ENCODE data around the gene SCN4B.

- TF ChIP-seq EZH2 (IDR thresholded peaks at IDR 0.05; ENCODE audit: borderline replicate concordance, low read depth, low read length, severe bottlenecking) (no peak), CTCF (IDR thresholded peaks at IDR 0.05; ENCODE audit: borderline replicate concordance, extremely low read depth, low read length, poor library complexity, severe bottlenecking) (no peak)
Measured at GRCh38 chr11:118162846-118163245, 10.2 kb upstream of the SCN4B start.

Data from DND-41 (cell line).